Colonic mucosa (tissue), 4 donors: ENCODE results near the gene AKNA. TPM values are rescaled to one million over a fixed set of nuclear protein-coding genes. Genes with fewer than 3 reads are reported as not detected.

ENCODE experiments used
- DNase-seq: peaks from one replicate; pipeline ENCODE4 v3.0.0-alpha.2; 2020
- H3K27ac ChIP-seq: fragments of 200-600 bp; one replicate; pipeline ENCODE4 v1.8.0; 2021
- H3K27me3 ChIP-seq: fragments of 200-600 bp; one replicate; pipeline ENCODE4 v1.8.0; 2021
- H3K36me3 ChIP-seq: fragments of 200-600 bp; one replicate; pipeline ENCODE4 v1.8.0; 2021
- H3K4me1 ChIP-seq: fragments of 200-600 bp; one replicate; pipeline ENCODE4 v1.8.0; 2021; ENCODE audit warnings: mild to moderate bottlenecking
- H3K4me3 ChIP-seq: fragments of 200-600 bp; one replicate; pipeline ENCODE4 v1.8.0; 2021
- H3K9ac ChIP-seq, 2 donors: one replicate each; pipeline ENCODE4 v1.7.0; 2013; ENCODE audit warnings: control low read depth in 2 of 2, low read depth in 2 of 2, low read length in 2 of 2
- H3K9me3 ChIP-seq: fragments of 200-600 bp; one replicate; pipeline ENCODE4 v1.8.0; 2021
- CTCF ChIP-seq: fragments of 200-600 bp; IDR thresholded peaks from one replicate; pipeline ENCODE4 v1.8.0; 2022; ENCODE audit warnings: antibody characterized with exemption, mild to moderate bottlenecking
- intact Hi-C: fragments of 100-400 bp; cut with DNase I; formaldehyde crosslinking; loops from one replicate; pipeline ENCODE4 v1.14.1; 2022
- total RNA-seq, 2 donors: library from RNA; stranded (reverse); fragmentation: NEBNext Ultra II Directional in 1 of 2; extraction: Animal tissue kit (Norgen Biotek cat#: 25700) in 1 of 2; gene quantifications; one replicate each; pipeline ENCODE4 v1.2.1, GENCODE V29; 2021
- donor health status: healthy.
- donor health status: DM: no; HTN: no; CAD: no.
- donor health status: DM: no; HTN: no; CAD: no.

AKNA gene
- total RNA-seq, 2 donors from 2014 or later = 26.9 to 44.9 TPM

- no peak for TF ChIP-seq CTCF
- H3K27me3 ChIP-seq = no peaks in the 10 kb centered on the region
- intact Hi-C loops = no loop called here
- H3K9ac ChIP-seq = no peak overlapping the region
- no peak for DNase-seq
- no peaks in the 10 kb centered on the region for H3K9me3 ChIP-seq
- no peaks in the 10 kb centered on the region for H3K36me3 ChIP-seq
- no peak overlapping the region for H3K4me3 ChIP-seq
- H3K4me1 ChIP-seq = peaks cover 15% of the 10 kb centered on the region
- no peak overlapping the region for H3K27ac ChIP-seq
Measured at GRCh38 chr9:114370968-114371320, 16.8 kb downstream of the AKNA start.

GRCh38 chr9:114370251-114370967 is 17.4 kb downstream of the AKNA start:
- Histone ChIP-seq H3K27ac (no peak overlapping the region), H3K4me1 (peaks cover 18% of the 10 kb centered on the region), H3K27me3 (no peaks in the 10 kb centered on the region), H3K9me3 (no peaks in the 10 kb centered on the region), H3K4me3 (no peak overlapping the region), H3K9ac (no peak overlapping the region), H3K36me3 (no peaks in the 10 kb centered on the region)
- intact Hi-C loops = no loop called here
- DNase-seq = no peak
- no peak for TF ChIP-seq CTCF

GRCh38 chr9:114369216-114370130 is 18.3 kb downstream of the AKNA start:
- Histone ChIP-seq H3K27me3 (no peaks in the 10 kb centered on the region), H3K9ac (no peak overlapping the region), H3K36me3 (peaks cover 5% of the 10 kb centered on the region), H3K27ac (no peak overlapping the region), H3K9me3 (no peaks in the 10 kb centered on the region), H3K4me1 (peaks cover 18% of the 10 kb centered on the region), H3K4me3 (no peak overlapping the region)
- intact Hi-C loops = no loop called here
- no peak for TF ChIP-seq CTCF
- no peak for DNase-seq

GRCh38 chr9:114367772-114368569 is 19.8 kb downstream of the AKNA start:
- peak overlapping the region; percentile 50 for H3K27ac ChIP-seq

More at GRCh38 chr9:114367772-114368569, 19.8 kb downstream of the AKNA start:
- Histone ChIP-seq H3K9me3 (no peaks in the 10 kb centered on the region), H3K27me3 (no peaks in the 10 kb centered on the region), H3K4me3 (no peak overlapping the region), H3K9ac (no peak overlapping the region), H3K4me1 (peaks cover 18% of the 10 kb centered on the region), H3K36me3 (peaks cover 7% of the 10 kb centered on the region)
- TF ChIP-seq CTCF = no peak
- intact Hi-C loops = no loop called here
- DNase-seq = no peak
